Osteocyte (in vitro differentiated cells): Measurements from ENCODE around the gene CLPSL1. TPM values are rescaled to one million over a fixed set of nuclear protein-coding genes. Genes with fewer than 3 reads are reported as not detected.

Experiments used
- DNase-seq: peaks from one replicate; pipeline ENCODE4 v3.0.0; 2021; ENCODE audit warnings: mixed read lengths; ENCODE audit not compliant: unreplicated experiment; ENCODE audit errors: extremely low spot score
- H3K27ac Mint-ChIP-seq: one replicate; pipeline ENCODE4 v1.8.0; 2021; ENCODE audit warnings: mild to moderate bottlenecking, mixed read lengths; ENCODE audit not compliant: unreplicated experiment
- H3K27me3 Mint-ChIP-seq: one replicate; pipeline ENCODE4 v1.8.0; 2021; ENCODE audit warnings: mixed read lengths; ENCODE audit not compliant: unreplicated experiment
- H3K36me3 Mint-ChIP-seq: one replicate; pipeline ENCODE4 v1.8.0; 2021; ENCODE audit warnings: mixed read lengths; ENCODE audit not compliant: unreplicated experiment
- H3K4me1 Mint-ChIP-seq: one replicate; pipeline ENCODE4 v1.8.0; 2021; ENCODE audit warnings: mixed read lengths; ENCODE audit not compliant: unreplicated experiment
- H3K4me3 Mint-ChIP-seq: one replicate; pipeline ENCODE4 v1.8.0; 2021; ENCODE audit warnings: mild to moderate bottlenecking, moderate library complexity, mixed read lengths; ENCODE audit not compliant: unreplicated experiment
- H3K9me3 Mint-ChIP-seq: one replicate; pipeline ENCODE4 v1.8.0; 2021; ENCODE audit warnings: mixed read lengths; ENCODE audit not compliant: unreplicated experiment
- total RNA-seq: library from RNA; stranded (reverse); gene quantifications from 2 replicates; pipeline ENCODE4 v1.2.1, GENCODE V29; 2021
- TF ChIP-seq, protein P1 (sequence below): fragments of 200-600 bp; sonication (generic); IDR thresholded peaks from 2 replicates; pipeline ENCODE4 v1.5.0; 2021; ENCODE audit warnings: antibody characterized with exemption, mild to moderate bottlenecking, moderate library complexity

CLPSL1 gene
- total RNA-seq, 1 donor from 2014 or later: not detected

GRCh38 chr6:35778437-35778836, 2.4 kb upstream of the CLPSL1 start:
- TF ChIP-seq, protein P1, sequence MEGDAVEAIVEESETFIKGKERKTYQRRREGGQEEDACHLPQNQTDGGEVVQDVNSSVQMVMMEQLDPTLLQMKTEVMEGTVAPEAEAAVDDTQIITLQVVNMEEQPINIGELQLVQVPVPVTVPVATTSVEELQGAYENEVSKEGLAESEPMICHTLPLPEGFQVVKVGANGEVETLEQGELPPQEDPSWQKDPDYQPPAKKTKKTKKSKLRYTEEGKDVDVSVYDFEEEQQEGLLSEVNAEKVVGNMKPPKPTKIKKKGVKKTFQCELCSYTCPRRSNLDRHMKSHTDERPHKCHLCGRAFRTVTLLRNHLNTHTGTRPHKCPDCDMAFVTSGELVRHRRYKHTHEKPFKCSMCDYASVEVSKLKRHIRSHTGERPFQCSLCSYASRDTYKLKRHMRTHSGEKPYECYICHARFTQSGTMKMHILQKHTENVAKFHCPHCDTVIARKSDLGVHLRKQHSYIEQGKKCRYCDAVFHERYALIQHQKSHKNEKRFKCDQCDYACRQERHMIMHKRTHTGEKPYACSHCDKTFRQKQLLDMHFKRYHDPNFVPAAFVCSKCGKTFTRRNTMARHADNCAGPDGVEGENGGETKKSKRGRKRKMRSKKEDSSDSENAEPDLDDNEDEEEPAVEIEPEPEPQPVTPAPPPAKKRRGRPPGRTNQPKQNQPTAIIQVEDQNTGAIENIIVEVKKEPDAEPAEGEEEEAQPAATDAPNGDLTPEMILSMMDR: no peak
- H3K36me3 Mint-ChIP-seq: no peaks in the 10 kb centered on the region
- no peak for DNase-seq
- no peak overlapping the region for H3K4me3 Mint-ChIP-seq
- H3K27ac Mint-ChIP-seq: no peak overlapping the region
- peaks cover 25% of the 10 kb centered on the region for H3K27me3 Mint-ChIP-seq
- H3K4me1 Mint-ChIP-seq: peaks cover 4% of the 10 kb centered on the region
- no peaks in the 10 kb centered on the region for H3K9me3 Mint-ChIP-seq

GRCh38 chr6:35781290-35781689, 471 bp downstream of the CLPSL1 start:
- H3K36me3 Mint-ChIP-seq: no peaks in the 10 kb centered on the region
- H3K4me1 Mint-ChIP-seq: peaks cover 4% of the 10 kb centered on the region
- H3K27ac Mint-ChIP-seq: no peak overlapping the region
- TF ChIP-seq, protein P1: no peak
- peaks cover 34% of the 10 kb centered on the region for H3K27me3 Mint-ChIP-seq
- no peak for DNase-seq
- no peak overlapping the region for H3K4me3 Mint-ChIP-seq
- no peaks in the 10 kb centered on the region for H3K9me3 Mint-ChIP-seq

DNA sequence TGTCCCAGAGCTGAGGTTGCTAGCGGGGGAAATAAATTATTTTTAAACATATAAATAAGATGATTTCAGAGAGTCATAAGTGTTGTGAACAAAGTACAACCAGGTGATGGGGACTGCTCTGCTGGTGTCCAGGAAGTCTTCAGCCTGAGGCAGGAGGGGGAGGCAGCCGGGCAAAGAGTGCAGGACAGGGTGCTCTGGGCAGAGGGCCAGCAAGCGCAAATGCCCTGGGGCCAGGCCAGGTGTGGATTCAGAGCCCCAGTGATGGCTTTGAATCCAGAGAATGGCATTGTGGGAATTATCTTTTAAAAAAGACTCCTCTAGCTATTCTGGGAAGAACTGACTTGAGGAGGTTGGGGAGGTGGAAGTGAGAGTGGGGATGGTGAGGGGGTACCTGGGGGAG, 1.6 kb downstream of the CLPSL1 start:
- no peak for DNase-seq
- Mint-ChIP-seq H3K27ac (no peak overlapping the region), H3K9me3 (no peaks in the 10 kb centered on the region), H3K36me3 (no peaks in the 10 kb centered on the region), H3K27me3 (peaks cover 43% of the 10 kb centered on the region), H3K4me3 (no peak overlapping the region), H3K4me1 (peaks cover 2% of the 10 kb centered on the region)
- TF ChIP-seq, protein P1: no peak

DNA sequence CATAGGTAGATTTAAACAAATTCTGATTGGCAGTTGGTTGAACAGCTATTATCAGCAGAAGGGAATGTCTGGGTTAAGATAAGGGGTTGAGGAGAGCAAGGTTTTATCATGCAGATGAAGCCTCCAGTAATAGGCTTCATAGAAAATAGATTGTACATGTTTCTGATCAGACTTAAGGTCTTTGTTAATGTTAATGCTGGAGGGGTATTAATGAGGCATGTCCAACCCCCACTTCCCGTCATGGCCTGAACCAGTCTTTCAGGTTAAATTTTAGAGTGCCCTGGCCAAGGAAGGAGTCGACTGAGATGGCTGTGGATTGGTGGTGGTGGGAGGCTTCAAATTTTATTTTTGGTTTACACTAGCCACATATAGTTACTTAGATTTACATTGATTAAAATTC, 3.4 kb downstream of the CLPSL1 start:
- no peaks in the 10 kb centered on the region for H3K36me3 Mint-ChIP-seq
- H3K4me1 Mint-ChIP-seq: no peaks in the 10 kb centered on the region
- DNase-seq: no peak
- H3K9me3 Mint-ChIP-seq: no peaks in the 10 kb centered on the region
- peaks cover 56% of the 10 kb centered on the region for H3K27me3 Mint-ChIP-seq
- H3K27ac Mint-ChIP-seq: no peak overlapping the region
- TF ChIP-seq, protein P1: no peak
- no peak overlapping the region for H3K4me3 Mint-ChIP-seq

DNA sequence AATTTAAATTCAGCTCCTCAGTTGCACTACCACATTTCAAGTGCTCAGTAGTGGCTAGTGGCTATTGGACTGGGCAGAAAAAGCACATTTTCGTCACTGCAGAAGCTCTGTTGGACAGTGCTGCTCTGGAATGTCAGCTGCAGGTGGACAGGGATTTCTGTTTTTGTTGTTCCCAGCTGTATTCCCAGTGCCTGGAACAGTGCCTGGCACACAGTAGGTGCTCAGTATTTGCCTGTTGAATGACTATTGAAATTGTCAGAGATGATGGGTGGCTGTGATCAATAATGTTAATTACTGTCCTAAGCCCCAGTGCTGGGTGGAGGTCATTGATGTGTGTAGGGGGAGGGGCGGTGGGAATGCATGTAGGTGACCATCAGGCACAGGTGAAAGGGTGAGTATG, 5.5 kb downstream of the CLPSL1 start:
- no peak for DNase-seq
- Mint-ChIP-seq H3K27me3 (peaks cover 67% of the 10 kb centered on the region), H3K36me3 (no peaks in the 10 kb centered on the region), H3K9me3 (no peaks in the 10 kb centered on the region), H3K4me3 (no peak overlapping the region), H3K27ac (no peak overlapping the region), H3K4me1 (no peaks in the 10 kb centered on the region)
- TF ChIP-seq, protein P1: no peak
